Osteocyte (in vitro differentiated cells): Measurements from ENCODE around the gene POMC. TPM values are rescaled to one million over a fixed set of nuclear protein-coding genes. Genes with fewer than 3 reads are reported as not detected.

ENCODE experiments used
- DNase-seq: peaks from one replicate; pipeline ENCODE4 v3.0.0; 2021; ENCODE audit warnings: mixed read lengths; ENCODE audit not compliant: unreplicated experiment; ENCODE audit errors: extremely low spot score
- H3K27ac Mint-ChIP-seq: one replicate; pipeline ENCODE4 v1.8.0; 2021; ENCODE audit warnings: mild to moderate bottlenecking, mixed read lengths; ENCODE audit not compliant: unreplicated experiment
- H3K27me3 Mint-ChIP-seq: one replicate; pipeline ENCODE4 v1.8.0; 2021; ENCODE audit warnings: mixed read lengths; ENCODE audit not compliant: unreplicated experiment
- H3K36me3 Mint-ChIP-seq: one replicate; pipeline ENCODE4 v1.8.0; 2021; ENCODE audit warnings: mixed read lengths; ENCODE audit not compliant: unreplicated experiment
- H3K4me1 Mint-ChIP-seq: one replicate; pipeline ENCODE4 v1.8.0; 2021; ENCODE audit warnings: mixed read lengths; ENCODE audit not compliant: unreplicated experiment
- H3K4me3 Mint-ChIP-seq: one replicate; pipeline ENCODE4 v1.8.0; 2021; ENCODE audit warnings: mild to moderate bottlenecking, moderate library complexity, mixed read lengths; ENCODE audit not compliant: unreplicated experiment
- H3K9me3 Mint-ChIP-seq: one replicate; pipeline ENCODE4 v1.8.0; 2021; ENCODE audit warnings: mixed read lengths; ENCODE audit not compliant: unreplicated experiment
- total RNA-seq: library from RNA; stranded (reverse); gene quantifications from 2 replicates; pipeline ENCODE4 v1.2.1, GENCODE V29; 2021
- TF ChIP-seq, protein P1 (sequence below): fragments of 200-600 bp; sonication (generic); IDR thresholded peaks from 2 replicates; pipeline ENCODE4 v1.5.0; 2021; ENCODE audit warnings: antibody characterized with exemption, mild to moderate bottlenecking, moderate library complexity

Gene POMC
- total RNA-seq, 1 donor from 2014 or later: not detected

DNA sequence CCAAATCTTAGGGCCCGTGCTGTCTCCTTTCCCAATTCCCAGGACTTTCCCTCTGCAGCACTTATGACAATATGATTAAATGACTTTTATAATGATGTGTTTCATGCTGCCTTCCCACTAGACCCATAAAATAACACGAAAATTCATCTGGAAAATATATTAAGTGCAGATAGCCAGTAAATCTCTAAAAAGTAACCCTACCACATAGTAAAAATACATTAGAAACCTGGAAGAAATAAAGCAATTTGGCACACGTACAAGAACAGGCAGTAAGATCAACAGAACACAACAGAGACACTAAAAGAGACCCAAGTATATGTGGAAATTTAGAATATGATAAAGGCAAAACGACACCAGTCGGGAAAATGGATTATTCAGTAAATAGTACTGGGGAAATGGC, 30.2 kb upstream of the POMC start:
- H3K4me3 Mint-ChIP-seq: no peak overlapping the region
- no peak for DNase-seq
- peaks cover 9% of the 10 kb centered on the region for H3K4me1 Mint-ChIP-seq
- H3K36me3 Mint-ChIP-seq: no peaks in the 10 kb centered on the region
- H3K27ac Mint-ChIP-seq: no peak overlapping the region
- no peaks in the 10 kb centered on the region for H3K27me3 Mint-ChIP-seq
- TF ChIP-seq, protein P1, sequence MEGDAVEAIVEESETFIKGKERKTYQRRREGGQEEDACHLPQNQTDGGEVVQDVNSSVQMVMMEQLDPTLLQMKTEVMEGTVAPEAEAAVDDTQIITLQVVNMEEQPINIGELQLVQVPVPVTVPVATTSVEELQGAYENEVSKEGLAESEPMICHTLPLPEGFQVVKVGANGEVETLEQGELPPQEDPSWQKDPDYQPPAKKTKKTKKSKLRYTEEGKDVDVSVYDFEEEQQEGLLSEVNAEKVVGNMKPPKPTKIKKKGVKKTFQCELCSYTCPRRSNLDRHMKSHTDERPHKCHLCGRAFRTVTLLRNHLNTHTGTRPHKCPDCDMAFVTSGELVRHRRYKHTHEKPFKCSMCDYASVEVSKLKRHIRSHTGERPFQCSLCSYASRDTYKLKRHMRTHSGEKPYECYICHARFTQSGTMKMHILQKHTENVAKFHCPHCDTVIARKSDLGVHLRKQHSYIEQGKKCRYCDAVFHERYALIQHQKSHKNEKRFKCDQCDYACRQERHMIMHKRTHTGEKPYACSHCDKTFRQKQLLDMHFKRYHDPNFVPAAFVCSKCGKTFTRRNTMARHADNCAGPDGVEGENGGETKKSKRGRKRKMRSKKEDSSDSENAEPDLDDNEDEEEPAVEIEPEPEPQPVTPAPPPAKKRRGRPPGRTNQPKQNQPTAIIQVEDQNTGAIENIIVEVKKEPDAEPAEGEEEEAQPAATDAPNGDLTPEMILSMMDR: no peak
- H3K9me3 Mint-ChIP-seq: no peaks in the 10 kb centered on the region

DNA sequence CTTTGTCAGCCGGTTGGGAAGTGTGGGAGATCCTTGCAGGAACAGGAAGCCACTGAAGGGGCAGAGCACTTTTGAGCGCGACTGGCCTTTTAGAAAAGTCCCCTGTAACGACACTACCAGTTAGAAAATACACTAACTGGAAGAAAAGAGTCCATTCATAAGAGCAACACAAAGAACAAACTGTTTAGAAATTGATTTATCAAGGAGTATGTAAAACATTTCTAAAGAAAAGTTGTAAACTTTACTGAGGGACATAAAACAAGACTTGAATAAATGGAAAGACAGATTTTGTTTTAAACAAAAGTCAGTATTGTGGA, 29.8 kb upstream of the POMC start:
- no peak overlapping the region for H3K27ac Mint-ChIP-seq
- peaks cover 9% of the 10 kb centered on the region for H3K4me1 Mint-ChIP-seq
- no peak overlapping the region for H3K4me3 Mint-ChIP-seq
- H3K36me3 Mint-ChIP-seq: no peaks in the 10 kb centered on the region
- no peaks in the 10 kb centered on the region for H3K9me3 Mint-ChIP-seq
- H3K27me3 Mint-ChIP-seq: no peaks in the 10 kb centered on the region
- no peak for DNase-seq
- TF ChIP-seq, protein P1: no peak

- Mint-ChIP-seq H3K27ac (no peak overlapping the region), H3K4me1 (peaks cover 9% of the 10 kb centered on the region), H3K9me3 (no peaks in the 10 kb centered on the region), H3K27me3 (no peaks in the 10 kb centered on the region), H3K4me3 (no peak overlapping the region), H3K36me3 (no peaks in the 10 kb centered on the region)
- no peak for DNase-seq
- TF ChIP-seq, protein P1: no peak
These were observed 29.2 kb upstream of the POMC start for GRCh38 chr2:25197336-25198208.

GRCh38 chr2:25194576-25195122, 26.3 kb upstream of the POMC start:
- no peak overlapping the region for H3K4me3 Mint-ChIP-seq
- no peaks in the 10 kb centered on the region for H3K27me3 Mint-ChIP-seq
- H3K36me3 Mint-ChIP-seq: no peaks in the 10 kb centered on the region
- DNase-seq: no peak
- H3K9me3 Mint-ChIP-seq: no peaks in the 10 kb centered on the region
- no peak overlapping the region for H3K27ac Mint-ChIP-seq
- TF ChIP-seq, protein P1: no peak
- H3K4me1 Mint-ChIP-seq: peaks cover 9% of the 10 kb centered on the region

DNA sequence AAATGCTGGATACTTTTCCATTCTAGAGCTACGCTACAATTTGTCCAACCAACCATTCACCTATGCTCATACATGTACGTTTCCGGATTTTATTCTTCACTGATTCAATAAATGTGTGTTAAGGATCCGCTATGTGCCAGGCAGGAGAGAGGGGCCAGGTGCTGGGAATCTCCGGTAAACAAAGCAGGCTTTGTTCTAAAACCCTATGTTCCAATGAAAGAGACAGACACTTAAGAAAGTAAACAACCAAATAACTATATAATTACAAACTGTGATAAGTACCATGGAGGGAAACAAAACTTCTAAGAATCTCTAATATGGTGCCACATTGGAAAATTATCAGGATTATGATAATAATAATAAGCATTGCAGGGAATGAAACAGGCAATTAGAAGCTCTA, 22.2 kb upstream of the POMC start:
- no peaks in the 10 kb centered on the region for H3K4me1 Mint-ChIP-seq

More for the DNA sequence above, 22.2 kb upstream of the POMC start:
- Mint-ChIP-seq H3K27me3 (peaks cover 17% of the 10 kb centered on the region), H3K4me3 (no peak overlapping the region), H3K36me3 (no peaks in the 10 kb centered on the region), H3K27ac (no peak overlapping the region), H3K9me3 (no peaks in the 10 kb centered on the region)
- TF ChIP-seq, protein P1: no peak
- DNase-seq: no peak
